ENCODE data around the gene SPRYD4.
A peak's percentile ranks its signal among the peaks of the same experiment; 100 is the strongest.

The SPRYD4 gene

DNA sequence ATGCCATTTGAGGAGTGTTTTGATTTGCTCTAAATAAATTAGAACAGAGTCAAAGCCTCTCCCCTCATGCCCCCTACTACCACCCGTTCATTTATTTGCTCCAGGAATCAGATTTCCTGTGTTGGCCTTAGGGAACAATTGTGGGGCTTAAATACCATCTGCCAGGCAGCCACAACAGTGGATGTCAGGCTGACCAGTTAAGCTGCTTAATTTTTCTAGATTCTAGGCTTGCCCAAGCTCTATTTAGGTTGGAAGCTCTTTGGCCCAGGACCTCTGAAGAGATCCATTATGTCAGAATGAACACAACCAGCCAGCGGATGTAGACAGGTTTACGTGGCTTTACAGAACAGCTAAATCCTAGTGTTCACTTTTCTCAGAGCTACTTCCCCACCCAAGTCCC is 18.1 kb upstream of the SPRYD4 start:
- Histone ChIP-seq H3K9me3 (ENCODE audit: control insufficient read depth, low read length) (no peaks in the 10 kb centered on the region), H3K4me1 (ENCODE audit: control insufficient read depth, insufficient read depth, low read length) (peaks cover 4% of the 10 kb centered on the region), H3K36me3 (ENCODE audit: control insufficient read depth, insufficient read depth, low read length, severe bottlenecking) (no peaks in the 10 kb centered on the region), H3K4me3 (ENCODE audit: low read length) (no peak overlapping the region), H3K9ac (ENCODE audit: low read length) (no peak overlapping the region), H3K27me3 (replicated peaks; ENCODE audit: control insufficient read depth, insufficient read depth, low read length) (peaks cover 7% of the 10 kb centered on the region)
- no peak for DNase-seq (ENCODE audit: low read depth)

DNA sequence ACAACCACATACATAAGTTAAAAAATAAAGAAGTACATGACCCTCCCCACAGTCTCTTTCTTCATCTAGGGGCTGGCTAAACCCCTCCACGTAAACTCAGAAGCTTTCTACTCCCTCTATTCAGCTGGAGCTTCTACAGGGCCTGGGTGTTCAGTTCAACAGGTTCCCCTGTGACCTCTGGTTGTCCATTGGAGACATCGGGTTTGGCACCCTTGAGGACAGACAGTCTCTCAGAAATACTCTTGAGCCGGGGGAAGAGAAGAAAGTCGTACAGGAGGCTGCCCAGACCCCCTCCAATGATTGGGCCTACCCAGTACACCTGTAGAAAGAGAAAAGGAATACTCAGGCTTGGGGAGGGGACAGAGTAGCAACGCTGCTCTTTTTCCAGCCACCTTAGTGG is 17.2 kb upstream of the SPRYD4 start:
- H3K9ac ChIP-seq (ENCODE audit: low read length), result no peak overlapping the region
- peaks cover 7% of the 10 kb centered on the region for H3K27me3 ChIP-seq (replicated peaks; ENCODE audit: control insufficient read depth, insufficient read depth, low read length)
- H3K4me3 ChIP-seq (ENCODE audit: low read length), result no peak overlapping the region
- no peak for DNase-seq (ENCODE audit: low read depth)
- peaks cover 4% of the 10 kb centered on the region for H3K4me1 ChIP-seq (ENCODE audit: control insufficient read depth, insufficient read depth, low read length)
- no peaks in the 10 kb centered on the region for H3K36me3 ChIP-seq (ENCODE audit: control insufficient read depth, insufficient read depth, low read length, severe bottlenecking)
- no peaks in the 10 kb centered on the region for H3K9me3 ChIP-seq (ENCODE audit: control insufficient read depth, low read length)

DNA sequence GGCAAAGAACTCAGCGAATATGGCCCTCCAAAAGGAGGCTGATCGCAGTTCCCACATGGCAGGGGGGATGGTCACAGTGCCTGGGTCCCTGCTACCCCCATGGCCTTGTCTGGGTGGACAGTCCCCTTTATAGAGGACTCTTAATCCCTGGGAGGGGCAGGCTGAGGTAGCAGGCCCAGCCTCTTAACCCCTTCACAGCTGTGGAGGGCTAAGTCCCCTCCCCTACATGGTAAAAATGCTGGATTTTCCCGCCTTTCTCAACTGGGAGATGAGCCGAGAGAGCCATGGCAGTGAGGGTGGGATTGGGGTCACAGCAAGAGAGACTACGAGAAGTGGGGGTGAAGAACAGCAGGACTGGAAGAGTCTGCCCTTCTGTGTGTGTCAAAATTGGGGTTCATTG is 13.8 kb upstream of the SPRYD4 start, which contains the start of gene MIP:
Gene MIP (minus strand): TSS at position 101 of the 400 bp plus-strand sequence. CDS start 44 bp downstream, at position 57.
- Histone ChIP-seq H3K9me3 (ENCODE audit: control insufficient read depth, low read length) (no peaks in the 10 kb centered on the region), H3K27me3 (replicated peaks; ENCODE audit: control insufficient read depth, insufficient read depth, low read length) (peaks cover 7% of the 10 kb centered on the region), H3K36me3 (ENCODE audit: control insufficient read depth, insufficient read depth, low read length, severe bottlenecking) (no peaks in the 10 kb centered on the region), H3K4me1 (ENCODE audit: control insufficient read depth, insufficient read depth, low read length) (peaks cover 3% of the 10 kb centered on the region), H3K9ac (ENCODE audit: low read length) (no peak within 1 kb of the TSS), H3K4me3 (ENCODE audit: low read length) (no peak within 1 kb of the TSS)
- no peak for DNase-seq (ENCODE audit: low read depth)

DNA sequence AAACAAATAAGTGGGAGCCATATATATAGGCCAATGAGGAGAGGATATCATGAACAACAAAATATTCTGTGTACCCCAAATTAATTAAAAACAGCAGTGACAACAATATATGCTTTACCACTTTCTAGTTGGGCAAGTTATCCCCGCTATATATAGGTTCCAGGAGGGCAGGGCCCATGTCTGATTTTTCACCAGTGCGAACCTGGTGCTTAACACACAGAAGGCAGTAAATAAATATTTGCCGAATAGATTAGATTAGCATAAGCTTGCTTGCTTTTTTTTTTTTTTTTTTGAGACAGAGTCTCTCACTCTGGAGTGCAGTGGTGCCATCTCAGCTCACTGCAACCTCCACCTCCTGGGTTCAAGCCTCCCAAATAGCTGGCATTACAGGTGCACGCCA is 10.6 kb upstream of the SPRYD4 start:
- H3K9ac ChIP-seq (ENCODE audit: low read length), result no peak overlapping the region

DNA sequence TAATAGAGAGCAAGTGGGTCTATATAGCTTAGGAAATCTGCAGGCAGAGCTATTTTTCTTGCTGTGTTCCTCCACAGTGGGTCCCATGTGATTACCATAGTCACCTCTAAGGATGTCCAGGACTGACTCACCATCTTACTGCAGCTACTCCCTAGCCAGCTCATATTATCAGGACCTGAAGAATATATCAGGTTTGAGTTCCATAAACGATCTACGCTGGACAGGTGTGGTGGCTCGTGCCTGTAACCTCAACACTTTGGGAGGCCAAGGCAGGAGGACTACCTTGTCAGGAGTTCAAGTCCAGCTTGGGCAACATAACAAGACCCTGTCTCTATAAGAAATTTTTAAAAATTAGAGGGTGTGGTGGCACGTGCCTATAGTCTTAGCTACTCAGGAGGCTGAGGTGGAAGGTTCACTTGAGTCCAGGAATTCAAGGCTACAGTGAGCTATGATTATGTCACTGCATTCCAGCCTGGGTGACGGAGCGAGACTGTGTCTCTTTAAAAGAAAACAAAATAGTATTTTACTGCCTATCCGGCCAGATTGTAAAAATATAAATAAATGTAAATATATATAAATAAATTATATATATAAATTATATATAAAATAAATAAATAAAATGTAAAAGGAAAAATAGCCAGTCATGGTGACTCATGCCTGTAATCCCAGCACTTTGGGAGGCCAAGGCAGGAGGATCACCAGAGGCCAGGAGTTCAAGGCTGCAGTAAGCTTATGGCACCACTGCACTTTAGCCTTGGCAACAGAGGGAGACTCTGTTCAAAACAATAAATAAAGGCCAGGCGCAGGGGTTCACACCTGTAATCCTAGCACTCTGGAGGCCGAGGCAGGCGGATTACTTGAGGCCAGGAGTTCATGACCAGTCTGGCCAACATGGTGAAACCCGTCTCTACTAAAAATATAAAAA is 6.9 kb upstream of the SPRYD4 start:
- H3K4me3 ChIP-seq (ENCODE audit: low read length), result no peak overlapping the region
- peak; percentile 11 for DNase-seq (ENCODE audit: low read depth)
- H3K9me3 ChIP-seq (ENCODE audit: control insufficient read depth, low read length), result no peaks in the 10 kb centered on the region
- H3K36me3 ChIP-seq (ENCODE audit: control insufficient read depth, insufficient read depth, low read length, severe bottlenecking), result no peaks in the 10 kb centered on the region
- no peaks in the 10 kb centered on the region for H3K27me3 ChIP-seq (replicated peaks; ENCODE audit: control insufficient read depth, insufficient read depth, low read length)
- no peak overlapping the region for H3K9ac ChIP-seq (ENCODE audit: low read length)
- H3K4me1 ChIP-seq (ENCODE audit: control insufficient read depth, insufficient read depth, low read length), result peaks cover 3% of the 10 kb centered on the region

More for the DNA sequence above, 10.6 kb upstream of the SPRYD4 start:
- DNase-seq (ENCODE audit: low read depth), result no peak
- Histone ChIP-seq H3K27me3 (replicated peaks; ENCODE audit: control insufficient read depth, insufficient read depth, low read length) (peaks cover 7% of the 10 kb centered on the region), H3K4me1 (ENCODE audit: control insufficient read depth, insufficient read depth, low read length) (no peaks in the 10 kb centered on the region), H3K9me3 (ENCODE audit: control insufficient read depth, low read length) (no peaks in the 10 kb centered on the region), H3K36me3 (ENCODE audit: control insufficient read depth, insufficient read depth, low read length, severe bottlenecking) (no peaks in the 10 kb centered on the region), H3K4me3 (ENCODE audit: low read length) (no peak overlapping the region)

DNA sequence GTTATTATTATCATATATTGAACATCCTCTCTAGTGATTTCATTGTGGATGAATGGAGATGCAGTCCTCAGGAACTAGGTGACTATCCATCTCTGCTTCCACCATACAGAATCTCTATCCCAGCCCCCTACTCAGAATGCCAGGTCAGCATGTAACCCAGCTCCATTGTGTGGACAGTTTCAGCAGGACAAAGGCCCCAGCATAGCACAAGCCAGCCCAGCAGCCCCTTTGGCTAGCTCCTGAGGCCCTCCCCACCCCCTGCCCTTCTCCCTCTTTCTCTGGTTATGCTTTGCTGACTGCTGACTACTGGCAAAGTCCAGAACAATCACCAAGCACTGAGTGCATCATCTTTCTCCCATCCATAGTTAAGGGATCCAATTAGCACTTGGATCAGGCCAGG is 5.8 kb upstream of the SPRYD4 start:
- peaks cover 3% of the 10 kb centered on the region for H3K4me1 ChIP-seq (ENCODE audit: control insufficient read depth, insufficient read depth, low read length)
- H3K27me3 ChIP-seq (replicated peaks; ENCODE audit: control insufficient read depth, insufficient read depth, low read length), result no peaks in the 10 kb centered on the region
- peak overlapping the region; percentile 19 for H3K9ac ChIP-seq (ENCODE audit: low read length)
- DNase-seq (ENCODE audit: low read depth), result no peak
- no peaks in the 10 kb centered on the region for H3K36me3 ChIP-seq (ENCODE audit: control insufficient read depth, insufficient read depth, low read length, severe bottlenecking)
- no peaks in the 10 kb centered on the region for H3K9me3 ChIP-seq (ENCODE audit: control insufficient read depth, low read length)
- no peak overlapping the region for H3K4me3 ChIP-seq (ENCODE audit: low read length)

DNA sequence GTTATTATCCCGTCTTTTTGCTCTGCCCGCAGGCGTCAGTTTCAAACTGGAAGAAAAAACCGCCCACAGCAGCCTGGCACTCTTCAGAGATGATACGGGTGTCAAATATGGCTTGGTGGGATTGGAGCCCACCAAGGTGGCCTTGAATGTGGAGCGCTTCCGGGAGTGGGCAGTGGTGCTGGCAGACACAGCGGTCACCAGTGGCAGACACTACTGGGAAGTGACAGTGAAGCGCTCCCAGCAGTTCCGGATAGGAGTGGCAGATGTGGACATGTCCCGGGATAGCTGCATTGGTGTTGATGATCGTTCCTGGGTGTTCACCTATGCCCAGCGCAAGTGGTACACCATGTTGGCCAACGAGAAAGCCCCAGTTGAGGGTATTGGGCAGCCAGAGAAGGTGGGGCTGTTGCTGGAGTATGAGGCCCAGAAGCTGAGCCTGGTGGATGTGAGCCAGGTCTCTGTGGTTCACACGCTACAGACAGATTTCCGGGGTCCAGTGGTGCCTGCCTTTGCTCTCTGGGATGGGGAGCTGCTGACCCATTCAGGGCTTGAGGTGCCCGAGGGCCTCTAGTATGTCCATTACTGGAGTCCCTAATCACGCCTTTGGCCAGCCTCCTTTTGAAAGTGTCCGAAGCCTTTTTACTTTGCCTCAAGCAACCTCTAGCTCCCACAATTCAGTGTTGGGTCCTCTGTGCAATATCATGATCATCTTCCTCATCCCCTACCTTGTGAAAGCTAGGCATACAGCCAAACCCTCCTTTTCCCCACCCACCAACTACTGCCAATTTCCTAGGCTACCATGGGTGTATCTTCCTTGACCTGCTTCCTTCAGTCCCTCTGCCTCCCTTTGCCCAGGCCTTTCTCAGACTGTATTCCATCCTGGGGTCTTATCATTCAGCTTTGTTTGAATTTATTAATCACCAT is 891 bp downstream of the SPRYD4 start:
- H3K4me3 ChIP-seq (ENCODE audit: low read length), result peak overlapping the region; percentile 97
- H3K9me3 ChIP-seq (ENCODE audit: control insufficient read depth, low read length), result no peaks in the 10 kb centered on the region
- no peak for DNase-seq (ENCODE audit: low read depth)
- no peaks in the 10 kb centered on the region for H3K36me3 ChIP-seq (ENCODE audit: control insufficient read depth, insufficient read depth, low read length, severe bottlenecking)
- peak overlapping the region; percentile 97 for H3K9ac ChIP-seq (ENCODE audit: low read length)
- H3K27me3 ChIP-seq (replicated peaks; ENCODE audit: control insufficient read depth, insufficient read depth, low read length), result no peaks in the 10 kb centered on the region
- peaks cover 10% of the 10 kb centered on the region for H3K4me1 ChIP-seq (ENCODE audit: control insufficient read depth, insufficient read depth, low read length)

DNA sequence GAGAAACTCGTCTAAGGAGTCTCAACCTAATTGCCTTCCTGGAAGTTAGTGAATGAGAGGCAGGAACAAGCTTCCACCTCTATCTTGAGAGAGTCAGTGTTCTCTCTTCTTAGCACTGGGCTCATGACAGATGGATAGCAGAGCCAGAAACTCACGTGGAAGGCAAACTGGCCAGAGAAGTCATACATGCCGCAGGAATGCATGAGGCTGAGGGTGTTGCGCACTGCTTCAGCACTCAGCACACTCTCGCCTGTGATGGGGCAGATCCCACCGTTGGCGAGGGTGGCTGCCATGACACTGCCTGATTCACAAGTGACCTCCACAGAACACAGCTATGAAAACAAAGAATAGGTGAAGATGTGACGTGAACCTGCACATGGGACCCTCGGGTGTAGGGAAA is 6.0 kb downstream of the SPRYD4 start:
- H3K9ac ChIP-seq (ENCODE audit: low read length), result no peak overlapping the region
- no peak for DNase-seq (ENCODE audit: low read depth)
- no peaks in the 10 kb centered on the region for H3K27me3 ChIP-seq (replicated peaks; ENCODE audit: control insufficient read depth, insufficient read depth, low read length)
- no peak overlapping the region for H3K4me3 ChIP-seq (ENCODE audit: low read length)
- H3K4me1 ChIP-seq (ENCODE audit: control insufficient read depth, insufficient read depth, low read length), result peaks cover 6% of the 10 kb centered on the region
- no peaks in the 10 kb centered on the region for H3K9me3 ChIP-seq (ENCODE audit: control insufficient read depth, low read length)
- no peaks in the 10 kb centered on the region for H3K36me3 ChIP-seq (ENCODE audit: control insufficient read depth, insufficient read depth, low read length, severe bottlenecking)

DNA sequence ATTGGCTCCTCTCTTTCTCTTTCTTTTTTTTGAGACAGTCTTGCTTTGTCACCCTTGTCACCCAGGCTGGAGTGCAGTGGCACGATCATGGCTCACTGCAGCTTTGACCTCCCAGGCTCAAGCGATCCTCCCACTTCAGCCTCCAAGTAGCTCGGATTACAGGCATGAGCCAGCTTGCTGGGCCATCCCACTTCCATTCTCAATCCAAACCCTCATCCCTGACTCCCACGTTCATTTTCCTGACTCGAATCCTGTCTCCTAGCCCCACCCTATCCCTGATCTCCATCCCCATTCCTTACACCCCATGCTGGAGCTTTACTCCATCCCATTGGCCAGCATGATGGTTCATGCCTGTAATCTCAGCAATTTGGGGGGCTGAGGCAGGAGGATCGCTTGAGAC is 7.8 kb downstream of the SPRYD4 start:
- Histone ChIP-seq H3K4me3 (ENCODE audit: low read length) (no peak overlapping the region), H3K4me1 (ENCODE audit: control insufficient read depth, insufficient read depth, low read length) (no peaks in the 10 kb centered on the region), H3K36me3 (ENCODE audit: control insufficient read depth, insufficient read depth, low read length, severe bottlenecking) (no peaks in the 10 kb centered on the region), H3K9ac (ENCODE audit: low read length) (no peak overlapping the region), H3K9me3 (ENCODE audit: control insufficient read depth, low read length) (no peaks in the 10 kb centered on the region), H3K27me3 (replicated peaks; ENCODE audit: control insufficient read depth, insufficient read depth, low read length) (no peaks in the 10 kb centered on the region)
- DNase-seq (ENCODE audit: low read depth), result no peak

DNA sequence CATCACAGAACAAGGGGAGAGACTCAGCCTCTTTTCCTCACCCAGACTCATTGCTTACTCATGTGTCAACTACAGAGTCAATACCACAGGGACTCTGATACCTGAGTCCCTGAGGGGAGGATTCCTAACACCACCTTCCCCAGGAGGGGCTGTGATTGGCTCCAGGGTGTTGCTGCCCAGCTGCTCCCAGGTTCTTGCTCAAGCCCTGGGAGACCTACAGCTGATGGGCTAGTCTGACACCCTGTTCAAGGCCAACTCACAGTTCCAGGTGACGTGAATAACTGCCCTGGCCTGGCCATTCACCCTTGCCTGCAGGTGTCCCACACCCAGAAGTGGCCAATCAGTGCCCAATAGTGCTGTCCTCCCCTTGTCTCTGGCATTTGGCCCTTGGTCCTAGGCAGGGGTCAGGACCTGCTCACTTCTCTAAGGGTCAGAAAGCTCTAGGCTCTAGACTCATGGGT is 8.6 kb downstream of the SPRYD4 start:
- no peaks in the 10 kb centered on the region for H3K36me3 ChIP-seq (ENCODE audit: control insufficient read depth, insufficient read depth, low read length, severe bottlenecking)
- no peaks in the 10 kb centered on the region for H3K4me1 ChIP-seq (ENCODE audit: control insufficient read depth, insufficient read depth, low read length)
- no peak for DNase-seq (ENCODE audit: low read depth)
- H3K4me3 ChIP-seq (ENCODE audit: low read length), result no peak overlapping the region
- H3K9ac ChIP-seq (ENCODE audit: low read length), result no peak overlapping the region
- no peaks in the 10 kb centered on the region for H3K27me3 ChIP-seq (replicated peaks; ENCODE audit: control insufficient read depth, insufficient read depth, low read length)
- H3K9me3 ChIP-seq (ENCODE audit: control insufficient read depth, low read length), result no peaks in the 10 kb centered on the region

Measured in adipocyte (in vitro differentiated cells).